MM.1S (cell line): ENCODE measurements around the gene CPA1.

Source experiments
- DNase-seq: peaks from one replicate; pipeline ENCODE4 v3.0.0-alpha.2; 2015
- H2AFZ ChIP-seq: fragments of 300-600 bp; sonication (generic); 2 replicates; pipeline ENCODE4 v1.6.0; 2016; ENCODE audit warnings: antibody characterized with exemption, low read length
- H3F3A ChIP-seq: fragments of 300-600 bp; sonication (generic); 2 replicates; pipeline ENCODE4 v1.6.1; 2016; ENCODE audit warnings: mild to moderate bottlenecking, antibody characterized with exemption, low read length, moderate library complexity, mixed read lengths; ENCODE audit not compliant: insufficient read depth
- H3K27ac ChIP-seq: fragments of 300-600 bp; sonication (generic); 2 replicates; pipeline ENCODE4 v1.5.1; 2016; ENCODE audit warnings: mild to moderate bottlenecking, low read length
- H3K27me3 ChIP-seq: fragments of 300-600 bp; sonication (generic); replicated peaks from 2 replicates; pipeline ENCODE4 v1.6.0; 2016; ENCODE audit warnings: low read length; ENCODE audit not compliant: insufficient read depth
- H3K36me3 ChIP-seq: fragments of 300-600 bp; sonication (generic); replicated peaks from 2 replicates; pipeline ENCODE4 v1.6.1; 2016; ENCODE audit warnings: mild to moderate bottlenecking, low read length, mixed read lengths; ENCODE audit not compliant: insufficient read depth
- H3K4me1 ChIP-seq: fragments of 300-600 bp; sonication (generic); 2 replicates; pipeline ENCODE4 v1.6.1; 2016; ENCODE audit warnings: low read length, mixed read lengths
- H3K4me2 ChIP-seq: fragments of 300-600 bp; sonication (generic); 2 replicates; pipeline ENCODE4 v1.6.0; 2016; ENCODE audit warnings: low read depth, low read length
- H3K4me3 ChIP-seq: fragments of 300-600 bp; sonication (generic); 2 replicates; pipeline ENCODE4 v1.5.1; 2016; ENCODE audit warnings: low read length, mixed read lengths
- H3K79me2 ChIP-seq: fragments of 300-600 bp; sonication (generic); 2 replicates; pipeline ENCODE4 v1.6.1; 2016; ENCODE audit warnings: mixed run types, low read length, mixed read lengths
- H3K9ac ChIP-seq: fragments of 300-600 bp; sonication (generic); 2 replicates; pipeline ENCODE4 v1.6.1; 2016; ENCODE audit warnings: low read length, mixed read lengths
- H3K9me2 ChIP-seq: fragments of 300-600 bp; sonication (generic); replicated peaks from 2 replicates; pipeline ENCODE4 v1.6.1; 2016; ENCODE audit warnings: mild to moderate bottlenecking, low read length, mixed read lengths; ENCODE audit not compliant: insufficient read depth
- H3K9me3 ChIP-seq: fragments of 300-600 bp; sonication (generic); replicated peaks from 2 replicates; pipeline ENCODE4 v1.6.1; 2016; ENCODE audit warnings: mild to moderate bottlenecking, low read length, mixed read lengths; ENCODE audit not compliant: insufficient read depth
- H4K20me1 ChIP-seq: fragments of 300-600 bp; sonication (generic); 2 replicates; pipeline ENCODE4 v1.6.1; 2016; ENCODE audit warnings: mild to moderate bottlenecking, low read length, moderate library complexity, mixed read lengths; ENCODE audit not compliant: insufficient read depth
- EZH2 ChIP-seq: fragments of 300-600 bp; sonication (generic); optimal IDR thresholded peaks from 2 replicates; pipeline ENCODE3; 2017; ENCODE audit warnings: low read depth, mild to moderate bottlenecking, antibody characterized with exemption, low read length, mixed read lengths
- EZH2phosphoT487 ChIP-seq: fragments of 300-600 bp; sonication (generic); IDR thresholded peaks from 2 replicates; pipeline ENCODE4 v1.6.1; 2018; ENCODE audit warnings: antibody characterized with exemption, low read length
- TF ChIP-seq, protein P1 (sequence below): fragments of 300-600 bp; sonication (generic); IDR thresholded peaks from 2 replicates; pipeline ENCODE4 v1.5.1; 2016; ENCODE audit warnings: antibody characterized with exemption, low read length, mixed read lengths

Gene CPA1

DNA sequence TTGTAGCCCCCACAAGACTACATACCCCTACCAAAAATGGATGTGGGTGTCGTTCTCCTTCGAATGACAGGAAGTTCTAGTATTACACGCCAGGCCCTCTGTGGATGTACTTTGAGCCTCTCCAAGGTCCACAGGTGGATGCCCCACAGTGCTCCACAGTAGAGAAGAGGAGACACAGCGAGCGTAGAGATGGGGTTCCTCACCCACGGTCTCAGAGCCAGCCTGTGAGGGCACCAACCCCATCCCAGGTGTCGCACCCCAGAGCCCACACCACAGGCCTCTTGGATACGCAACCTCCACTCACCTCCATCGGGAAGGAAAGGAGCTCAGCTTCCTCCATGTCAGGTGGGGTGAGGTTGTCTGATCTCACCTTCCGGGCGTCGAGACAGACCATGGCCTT, 33.4 kb upstream of the CPA1 start:
- TF ChIP-seq, protein P1, sequence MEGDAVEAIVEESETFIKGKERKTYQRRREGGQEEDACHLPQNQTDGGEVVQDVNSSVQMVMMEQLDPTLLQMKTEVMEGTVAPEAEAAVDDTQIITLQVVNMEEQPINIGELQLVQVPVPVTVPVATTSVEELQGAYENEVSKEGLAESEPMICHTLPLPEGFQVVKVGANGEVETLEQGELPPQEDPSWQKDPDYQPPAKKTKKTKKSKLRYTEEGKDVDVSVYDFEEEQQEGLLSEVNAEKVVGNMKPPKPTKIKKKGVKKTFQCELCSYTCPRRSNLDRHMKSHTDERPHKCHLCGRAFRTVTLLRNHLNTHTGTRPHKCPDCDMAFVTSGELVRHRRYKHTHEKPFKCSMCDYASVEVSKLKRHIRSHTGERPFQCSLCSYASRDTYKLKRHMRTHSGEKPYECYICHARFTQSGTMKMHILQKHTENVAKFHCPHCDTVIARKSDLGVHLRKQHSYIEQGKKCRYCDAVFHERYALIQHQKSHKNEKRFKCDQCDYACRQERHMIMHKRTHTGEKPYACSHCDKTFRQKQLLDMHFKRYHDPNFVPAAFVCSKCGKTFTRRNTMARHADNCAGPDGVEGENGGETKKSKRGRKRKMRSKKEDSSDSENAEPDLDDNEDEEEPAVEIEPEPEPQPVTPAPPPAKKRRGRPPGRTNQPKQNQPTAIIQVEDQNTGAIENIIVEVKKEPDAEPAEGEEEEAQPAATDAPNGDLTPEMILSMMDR, result no peak
- TF ChIP-seq EZH2 (no peak), EZH2phosphoT487 (no peak)

DNA sequence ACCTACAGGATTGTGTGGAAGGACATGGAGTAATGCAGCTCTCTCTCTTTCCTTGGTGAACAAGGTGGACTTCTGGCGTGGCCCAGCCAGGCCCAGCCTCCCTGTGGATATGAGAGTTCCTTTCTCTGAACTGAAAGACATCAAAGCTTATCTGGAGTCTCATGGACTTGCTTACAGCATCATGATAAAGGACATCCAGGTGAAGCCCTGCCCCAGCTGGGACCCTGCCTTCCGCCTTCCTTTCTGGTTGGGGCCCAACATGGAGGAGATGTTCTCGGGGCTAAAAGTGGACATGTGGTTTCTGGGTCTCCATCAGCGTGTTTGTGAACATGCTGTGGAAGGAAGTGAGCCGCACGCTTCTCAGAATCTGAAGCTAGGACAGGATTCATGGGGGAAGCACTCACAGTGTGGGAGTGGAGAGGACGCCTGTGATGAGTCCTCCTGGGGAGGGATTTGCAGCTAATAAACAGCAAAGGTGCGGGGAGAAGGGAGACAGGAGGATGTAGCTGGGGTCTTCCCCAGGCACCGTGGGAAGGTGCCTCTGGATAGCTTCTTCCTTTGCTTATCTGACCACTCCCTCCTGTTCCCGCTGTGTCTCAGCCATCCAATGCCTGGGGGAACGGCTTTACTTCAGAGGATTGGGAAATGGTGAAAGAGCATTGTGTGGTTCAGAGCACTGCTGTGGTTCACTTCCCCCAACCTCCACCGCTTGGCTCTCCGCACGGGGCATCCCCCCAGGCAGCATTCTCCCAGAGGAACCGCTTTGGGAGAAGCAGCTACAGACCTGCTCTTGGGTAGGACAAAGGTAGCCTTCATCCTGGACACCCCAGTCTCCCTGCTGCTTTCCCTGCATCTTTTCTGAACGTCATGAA, 30.1 kb upstream of the CPA1 start:
- Histone ChIP-seq H3K4me2 (no peak overlapping the region), H4K20me1 (no peaks in the 10 kb centered on the region), H3K4me3 (no peak overlapping the region), H3K4me1 (no peaks in the 10 kb centered on the region), H3K9ac (no peak overlapping the region), H3K27me3 (no peaks in the 10 kb centered on the region), H3K9me2 (no peaks in the 10 kb centered on the region), H3K36me3 (no peaks in the 10 kb centered on the region), H3K9me3 (no peaks in the 10 kb centered on the region), H3K79me2 (no peaks in the 10 kb centered on the region), H2AFZ (no peak overlapping the region), H3K27ac (no peak overlapping the region), H3F3A (no peaks in the 10 kb centered on the region)
- DNase-seq, result no peak
- no peak for TF ChIP-seq EZH2
- TF ChIP-seq, protein P1, result no peak
- TF ChIP-seq EZH2phosphoT487, result no peak

More for the DNA sequence above, 33.4 kb upstream of the CPA1 start:
- H3K27ac ChIP-seq, result no peak overlapping the region
- H4K20me1 ChIP-seq, result no peaks in the 10 kb centered on the region
- H3K27me3 ChIP-seq, result no peaks in the 10 kb centered on the region
- no peak overlapping the region for H3K4me2 ChIP-seq
- DNase-seq, result no peak
- no peaks in the 10 kb centered on the region for H3K36me3 ChIP-seq
- H3K79me2 ChIP-seq, result no peaks in the 10 kb centered on the region
- no peaks in the 10 kb centered on the region for H3K4me1 ChIP-seq
- H2AFZ ChIP-seq, result no peak overlapping the region
- no peaks in the 10 kb centered on the region for H3F3A ChIP-seq
- H3K9me2 ChIP-seq, result no peaks in the 10 kb centered on the region
- H3K9ac ChIP-seq, result no peak overlapping the region
- no peak overlapping the region for H3K4me3 ChIP-seq
- H3K9me3 ChIP-seq, result no peaks in the 10 kb centered on the region

DNA sequence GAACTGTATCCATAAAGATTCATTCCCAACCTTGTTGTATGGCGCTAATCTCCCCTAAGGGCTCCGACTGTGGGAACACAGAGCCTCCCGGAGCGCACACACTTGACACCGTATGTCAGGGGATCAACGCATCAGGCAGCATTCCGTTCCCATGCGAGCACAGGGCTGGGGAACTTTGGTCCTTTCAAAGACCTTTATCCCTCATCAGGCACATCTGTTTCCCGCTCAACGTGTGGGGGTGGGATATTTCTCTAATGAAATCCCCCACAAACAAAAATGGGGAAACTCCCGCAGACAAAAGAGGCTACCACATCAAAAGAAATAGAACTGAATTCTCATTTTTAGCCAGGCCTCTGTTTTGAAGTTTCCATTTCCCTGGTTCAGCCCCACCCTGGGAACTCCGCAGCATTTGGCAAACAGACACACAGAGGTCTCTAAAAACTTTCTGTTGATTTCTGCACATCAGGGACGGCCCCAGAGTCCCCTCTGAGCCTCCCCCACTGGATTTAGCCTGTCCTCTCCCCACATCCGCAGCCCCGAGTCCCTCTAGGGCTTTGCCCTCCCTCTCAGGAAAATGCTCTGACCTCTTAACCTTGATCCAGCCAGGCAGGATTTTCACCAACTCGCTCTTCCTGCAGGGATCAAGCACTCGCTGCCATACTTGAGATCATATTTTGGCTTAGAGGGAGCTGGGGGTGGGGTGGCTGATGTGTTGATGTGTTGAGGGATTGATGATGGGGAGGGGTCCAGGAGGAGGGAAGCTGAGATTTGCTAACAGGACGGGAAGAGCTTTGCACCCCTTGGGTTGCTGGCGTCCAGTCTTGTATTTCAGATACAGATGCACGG, 29.1 kb upstream of the CPA1 start:
- H3K9ac ChIP-seq, result no peak overlapping the region
- H3F3A ChIP-seq, result no peaks in the 10 kb centered on the region
- H3K4me3 ChIP-seq, result no peak overlapping the region
- H3K36me3 ChIP-seq, result no peaks in the 10 kb centered on the region
- no peak overlapping the region for H3K27ac ChIP-seq
- H2AFZ ChIP-seq, result no peak overlapping the region
- H3K9me3 ChIP-seq, result no peaks in the 10 kb centered on the region
- no peaks in the 10 kb centered on the region for H3K9me2 ChIP-seq
- no peaks in the 10 kb centered on the region for H4K20me1 ChIP-seq
- TF ChIP-seq EZH2phosphoT487 (no peak), EZH2 (no peak)
- TF ChIP-seq, protein P1, result no peak
- no peaks in the 10 kb centered on the region for H3K27me3 ChIP-seq
- H3K4me1 ChIP-seq, result no peaks in the 10 kb centered on the region
- no peak for DNase-seq
- H3K4me2 ChIP-seq, result no peak overlapping the region
- H3K79me2 ChIP-seq, result no peaks in the 10 kb centered on the region
